Measurements from ENCODE around the gene ZNF214. TPM values are rescaled to one million over a fixed set of nuclear protein-coding genes. Genes with fewer than 3 reads are reported as not detected.
A peak's percentile ranks its signal among the peaks of the same experiment; 100 is the strongest.

ZNF214 gene
- 1.3 TPM for total RNA-seq

DNA sequence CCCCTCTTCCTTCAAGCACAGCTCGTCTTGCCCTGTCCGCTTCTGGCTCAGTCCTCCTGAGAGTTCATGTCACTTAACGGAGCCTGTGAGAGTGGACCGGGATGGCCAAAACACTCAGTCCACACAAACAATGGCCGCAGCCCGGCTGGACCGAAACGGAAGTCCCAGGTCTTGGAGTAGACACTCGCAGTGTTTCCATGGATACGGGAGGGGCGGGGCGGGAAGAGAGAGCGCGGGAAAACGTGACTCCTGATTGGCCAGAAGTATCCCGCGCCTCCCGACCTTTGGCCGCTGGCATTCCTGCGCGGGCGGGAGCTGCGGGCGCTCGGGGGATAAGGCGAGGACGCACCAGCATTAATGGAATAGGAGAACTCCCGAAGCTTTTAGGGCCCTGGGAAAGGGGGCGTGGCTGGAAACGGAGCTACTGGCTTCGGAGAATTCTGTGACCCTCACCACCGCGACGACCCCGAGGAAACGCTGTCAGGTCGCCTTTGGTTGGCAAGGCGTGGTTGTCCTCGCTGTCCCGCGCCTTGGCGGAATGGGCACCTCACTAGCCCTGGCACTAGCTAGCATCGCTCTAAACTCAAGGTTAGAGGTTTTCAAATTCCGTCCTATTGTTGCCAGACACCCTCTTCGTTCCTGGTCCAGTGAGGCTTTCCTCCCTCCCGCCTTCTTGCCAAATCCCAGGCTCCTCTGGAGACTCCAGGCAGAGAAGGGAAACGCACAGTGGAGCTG lies at the start of gene ZNF214, which contains the start of gene NLRP14:
ZNF214 (minus strand) TSS at position 164 of the 735 bp plus-strand sequence. CDS start 17,511 bp downstream, outside the sequence.
NLRP14 (plus strand) TSS at position 297 of the 735 bp plus-strand sequence. CDS start 18,108 bp downstream, outside the sequence.
- peak in 2 of 3 donors; percentile 37 to 64 for DNase-seq (ENCODE audit: low read depth in 2 of 3, low spot score in 2 of 3)

DNA sequence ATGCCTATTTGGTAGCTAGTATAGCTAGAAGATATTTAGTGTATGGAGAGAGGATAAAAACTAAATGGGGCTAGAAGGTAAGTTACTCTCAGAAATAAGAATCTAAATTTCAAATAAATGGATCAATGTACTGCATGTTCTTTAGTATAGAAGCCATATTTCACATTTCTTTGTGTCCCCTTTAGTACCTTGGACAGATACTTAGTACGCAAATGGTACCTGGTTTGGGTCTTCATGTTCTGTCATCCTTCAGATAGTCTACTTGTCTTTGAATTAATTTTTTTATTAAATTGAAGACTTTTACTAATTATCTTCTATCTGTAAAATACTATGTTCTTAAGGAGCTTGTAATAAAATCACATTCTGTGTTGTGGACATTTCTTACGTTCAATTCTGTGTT lies 42.4 kb upstream of the ZNF214 start:
- no peak for DNase-seq (ENCODE audit: low read depth in 2 of 3, low spot score in 2 of 3)

DNA sequence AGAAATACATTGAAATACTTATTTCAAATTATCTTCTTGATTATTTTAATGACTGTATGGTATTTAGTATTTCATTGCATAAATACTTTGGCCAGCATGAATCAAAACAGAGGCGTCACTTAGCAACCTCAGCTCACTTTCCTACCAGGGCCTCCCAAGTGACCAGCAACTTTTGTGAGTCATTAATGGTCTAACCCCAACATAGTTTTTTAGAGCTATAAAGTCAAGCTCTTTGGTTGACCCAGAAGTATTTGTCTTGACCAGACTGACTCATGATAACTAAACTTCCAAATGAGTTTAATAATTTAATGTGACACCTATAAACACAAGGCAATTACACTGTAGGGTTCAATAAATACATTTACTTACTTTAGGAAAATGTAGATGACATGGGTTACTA lies 40.7 kb upstream of the ZNF214 start:
- no peak for DNase-seq (ENCODE audit: low read depth in 2 of 3, low spot score in 2 of 3)

DNA sequence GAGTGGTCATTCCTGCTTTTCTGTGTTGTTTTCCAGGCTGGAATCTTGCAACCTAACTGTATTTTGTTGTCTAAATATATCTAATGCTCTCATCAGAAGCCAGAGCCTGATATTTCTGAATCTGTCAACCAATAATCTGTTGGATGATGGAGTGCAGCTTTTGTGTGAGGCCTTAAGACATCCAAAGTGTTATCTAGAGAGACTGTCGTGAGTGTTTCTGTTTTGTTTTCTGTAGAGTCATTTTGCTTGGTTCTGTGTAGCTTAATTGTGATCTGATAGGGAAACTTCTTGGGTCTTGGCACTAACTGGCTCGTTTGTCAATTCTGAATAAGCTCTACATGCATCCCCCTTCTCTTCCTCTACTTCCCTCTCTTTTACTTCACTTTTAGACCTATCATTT lies 37.5 kb upstream of the ZNF214 start:
- DNase-seq (ENCODE audit: low read depth in 2 of 3, low spot score in 2 of 3) = no peak

DNA sequence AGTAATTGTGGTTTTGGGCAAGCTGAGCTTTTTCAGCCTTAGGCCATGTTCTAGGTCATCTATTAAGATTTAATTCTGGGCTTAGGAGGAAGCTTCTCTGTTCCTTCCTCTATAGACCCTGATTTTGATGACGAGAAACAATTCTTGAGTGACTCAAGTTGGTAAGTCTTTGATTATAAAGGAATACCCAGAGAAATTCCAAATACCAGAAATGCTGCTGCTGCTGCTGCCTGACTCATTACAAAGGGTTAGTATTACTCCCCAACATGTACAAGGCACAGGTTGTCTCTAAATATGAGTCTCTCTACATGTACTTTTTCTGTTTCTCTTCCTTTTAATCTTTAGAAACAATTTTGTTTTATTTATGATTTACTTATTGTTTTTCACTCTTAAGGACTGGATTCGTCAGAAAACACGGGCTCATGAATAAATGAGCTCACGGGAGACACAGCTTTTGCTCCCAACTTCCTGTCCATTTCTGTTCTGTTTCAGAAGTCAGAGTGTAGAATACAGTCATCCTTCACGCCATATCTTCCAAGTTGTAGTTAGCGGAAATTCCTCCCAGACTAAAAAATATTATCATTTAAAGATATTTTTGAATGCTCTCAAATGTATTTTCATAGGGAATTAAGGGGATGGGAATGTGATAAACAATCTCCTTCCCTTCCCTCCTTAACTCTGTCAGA lies 36.8 kb upstream of the ZNF214 start:
- DNase-seq (ENCODE audit: low read depth in 2 of 3, low spot score in 2 of 3) = no peak

DNA sequence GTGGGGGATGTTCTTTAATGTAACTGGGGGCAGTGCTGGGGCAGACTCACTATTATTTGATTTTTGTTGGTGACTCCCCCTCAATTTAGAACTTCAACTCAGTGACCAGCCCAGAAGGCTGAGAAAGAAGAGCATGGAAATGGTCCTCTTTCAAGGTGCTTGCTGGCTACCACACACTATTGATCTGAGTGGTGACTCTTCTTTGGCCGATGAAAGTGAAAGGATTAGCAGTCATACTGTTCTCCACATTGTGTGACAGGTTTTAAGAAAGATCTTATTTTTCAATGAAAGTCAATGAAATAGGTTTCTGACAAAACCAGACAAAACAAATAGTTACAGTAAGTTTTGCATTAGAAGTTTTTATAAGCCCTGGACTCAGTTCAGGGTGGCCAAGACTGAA lies 30.0 kb upstream of the ZNF214 start:
- no peak for DNase-seq (ENCODE audit: low read depth in 2 of 3, low spot score in 2 of 3)

DNA sequence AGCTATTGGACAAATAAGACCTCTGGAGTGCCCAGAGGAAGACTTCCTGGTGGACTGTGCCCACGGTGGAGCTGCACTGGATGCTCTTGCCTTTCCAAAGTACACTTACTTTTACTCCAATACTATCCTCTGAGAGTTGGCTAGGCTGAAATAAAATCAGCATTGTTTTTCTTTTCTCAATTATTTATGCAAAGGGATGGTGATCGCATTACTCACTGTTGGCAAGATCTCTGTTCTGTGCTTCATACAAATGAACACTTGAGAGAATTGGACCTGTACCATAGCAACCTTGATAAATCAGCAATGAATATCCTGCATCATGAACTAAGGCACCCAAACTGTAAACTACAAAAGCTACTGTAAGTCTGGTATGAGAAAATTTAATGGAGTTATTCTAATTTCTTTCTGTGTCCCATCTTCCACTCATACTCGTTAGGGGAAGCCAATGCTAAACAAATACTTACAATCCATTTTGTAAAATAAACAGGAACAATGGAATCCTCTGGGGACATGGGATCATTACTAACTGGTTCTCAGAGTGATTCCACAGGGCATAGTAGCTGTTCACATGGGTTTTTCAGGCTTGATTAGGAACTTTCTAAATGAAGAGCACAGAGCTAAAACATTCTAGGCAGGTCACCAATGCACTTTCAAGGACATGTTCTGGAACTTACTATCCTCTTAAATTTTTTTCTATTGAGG lies 26.5 kb upstream of the ZNF214 start:
- no peak for DNase-seq (ENCODE audit: low read depth in 2 of 3, low spot score in 2 of 3)

DNA sequence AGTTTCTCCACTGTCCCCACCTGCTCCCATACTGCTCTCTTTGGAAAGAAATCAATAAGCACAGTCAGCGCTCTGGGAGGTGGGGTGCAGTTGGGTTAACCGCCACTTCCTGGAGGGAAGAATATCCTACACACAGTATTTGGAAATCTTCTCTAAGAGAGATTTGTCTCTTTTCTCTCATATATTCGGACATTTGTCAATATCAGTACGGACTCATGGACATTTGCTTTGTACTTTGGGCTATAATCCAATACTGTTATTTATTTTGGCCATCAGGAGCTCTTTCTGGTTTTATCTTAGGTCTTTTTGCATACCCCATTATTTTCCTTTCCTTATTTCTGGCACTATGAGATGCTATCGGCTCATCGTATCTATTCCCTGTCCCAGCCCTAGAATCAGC lies 13.9 kb upstream of the ZNF214 start:
- DNase-seq (ENCODE audit: low read depth in 2 of 3, low spot score in 2 of 3) = no peak

DNA sequence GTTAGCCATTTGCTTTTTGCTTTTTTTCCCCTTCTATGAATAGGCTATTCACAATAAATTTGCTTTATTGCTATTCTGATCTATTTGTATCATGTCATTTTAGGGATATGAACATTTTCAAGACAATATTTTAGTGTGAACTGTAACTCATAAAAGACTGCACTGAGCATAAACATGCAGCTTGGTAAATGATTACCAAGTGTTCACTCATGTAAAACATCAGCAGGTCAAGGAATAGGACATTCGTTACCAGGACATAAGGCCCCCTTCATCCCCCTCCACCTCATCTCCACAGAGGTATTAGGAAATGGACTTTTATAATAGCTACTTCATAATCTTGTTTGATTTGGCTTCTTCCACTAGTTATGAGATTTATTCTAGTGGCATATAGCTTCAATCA lies 12.5 kb upstream of the ZNF214 start:
- no peak for DNase-seq (ENCODE audit: low read depth in 2 of 3, low spot score in 2 of 3)

DNA sequence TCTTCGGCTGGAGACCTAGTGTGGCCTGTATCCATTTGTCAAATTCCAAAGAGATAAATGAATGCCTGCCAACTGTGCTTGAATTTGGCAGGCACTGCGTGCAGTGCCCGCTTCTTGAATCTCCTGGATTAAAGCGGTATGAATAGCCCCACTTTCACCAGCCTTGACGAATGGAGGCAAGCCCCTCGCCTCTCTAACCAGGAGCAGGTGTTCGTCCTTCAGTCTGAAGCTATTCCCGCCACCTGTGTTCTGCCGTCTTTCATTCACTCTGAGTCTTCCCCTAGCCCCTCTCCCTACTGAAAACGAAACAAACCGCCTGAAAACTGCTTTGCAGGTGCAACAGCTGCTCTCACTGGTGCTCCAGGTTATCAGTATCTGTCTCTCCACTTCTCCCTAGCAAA lies 11.3 kb upstream of the ZNF214 start:
- DNase-seq (ENCODE audit: low read depth in 2 of 3, low spot score in 2 of 3) = no peak

DNA sequence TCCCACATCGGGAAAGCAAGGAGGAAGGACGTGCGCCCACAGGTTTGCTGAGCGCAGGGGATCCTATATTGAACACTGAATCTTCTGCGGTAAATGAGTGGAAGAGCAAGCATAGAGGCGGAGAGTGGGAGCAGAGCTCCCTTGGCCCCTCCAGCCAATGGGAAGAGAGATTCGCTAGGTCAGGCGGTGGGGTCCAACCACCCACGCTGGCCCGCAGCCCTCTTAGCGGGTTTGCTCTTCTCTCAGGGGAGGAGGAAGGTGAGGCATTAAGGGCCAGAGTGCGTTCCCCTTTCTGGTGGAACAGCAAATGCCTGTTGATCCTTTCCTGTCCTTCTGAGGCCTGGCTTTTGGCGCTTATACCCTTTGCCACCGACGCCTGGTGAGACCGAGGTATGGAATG lies 10.7 kb upstream of the ZNF214 start:
- no peak for DNase-seq (ENCODE audit: low read depth in 2 of 3, low spot score in 2 of 3)

DNA sequence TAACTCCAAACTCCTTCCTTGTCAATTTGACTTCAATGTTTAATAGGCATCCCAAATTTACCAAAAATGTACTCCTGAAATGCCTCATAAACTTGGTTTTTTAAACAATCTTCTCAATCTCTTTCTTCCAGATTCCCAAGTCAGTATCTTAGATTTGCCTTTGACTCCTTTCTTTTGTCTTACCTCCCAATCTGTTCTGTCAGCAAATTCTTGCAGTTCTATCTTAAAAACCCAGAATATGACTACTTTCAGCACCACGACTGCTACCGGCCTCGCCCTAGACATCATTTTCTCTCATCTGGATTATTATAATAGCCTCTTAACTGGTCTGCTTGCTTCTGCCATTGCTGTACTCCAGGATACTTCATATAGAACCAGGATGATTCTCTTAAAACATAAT lies 8.0 kb upstream of the ZNF214 start:
- DNase-seq (ENCODE audit: low read depth in 2 of 3, low spot score in 2 of 3) = no peak

DNA sequence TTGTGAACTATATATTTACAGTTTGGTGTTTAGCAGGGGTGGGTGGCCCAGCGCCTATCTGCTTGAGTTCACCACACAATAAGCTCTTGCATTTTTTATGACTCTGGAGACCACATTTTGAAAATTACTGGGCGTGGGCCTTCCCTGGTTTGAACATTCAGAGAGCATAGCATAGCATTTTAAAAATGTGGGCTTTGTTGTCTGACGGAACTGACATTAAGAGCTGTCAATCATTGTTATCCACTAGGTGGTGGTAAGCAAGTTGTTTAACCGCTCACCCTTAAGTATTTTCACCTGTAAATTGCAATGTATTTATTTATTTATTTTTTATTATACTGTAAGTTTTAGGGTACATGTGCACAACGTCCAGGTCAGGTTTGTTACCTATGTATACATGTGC lies 1.2 kb upstream of the ZNF214 start:
- DNase-seq (ENCODE audit: low read depth in 2 of 3, low spot score in 2 of 3) = no peak

DNA sequence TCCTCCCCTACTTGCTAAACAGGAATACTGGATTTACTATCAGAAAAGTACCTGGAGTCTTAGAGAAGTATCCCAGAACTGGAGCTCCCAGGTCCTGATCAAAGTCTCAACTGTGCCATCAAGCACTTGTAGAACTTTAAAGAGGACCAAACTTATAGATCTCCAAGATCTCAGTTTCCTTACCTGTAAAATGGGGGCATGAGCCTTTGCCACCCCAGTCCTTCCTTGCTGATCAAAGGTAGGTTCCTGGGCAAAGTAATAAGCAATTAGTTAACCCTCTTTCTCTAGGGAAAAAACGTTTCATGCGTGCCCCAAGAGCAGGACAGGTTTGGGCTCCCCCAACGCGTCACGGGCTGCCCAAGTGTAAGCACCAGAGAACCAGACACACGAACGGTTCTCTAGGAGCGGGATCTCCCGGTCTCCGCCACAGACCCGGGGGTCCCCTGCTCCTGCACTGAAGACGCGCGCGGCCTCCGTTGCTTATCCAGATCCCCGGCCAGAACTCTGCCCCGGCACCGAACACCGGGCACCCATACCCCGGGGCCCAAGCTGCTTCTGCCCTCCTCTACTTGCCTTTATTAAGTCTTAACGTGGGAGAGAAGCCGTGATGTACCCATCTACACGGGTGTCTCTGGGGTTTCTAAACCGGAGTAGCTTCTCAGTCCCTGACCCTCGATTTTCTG lies 505 bp downstream of the ZNF214 start:
- DNase-seq (ENCODE audit: low read depth in 2 of 3, low spot score in 2 of 3) = peak in 2 of 3 donors; percentile 1 to 13

DNA sequence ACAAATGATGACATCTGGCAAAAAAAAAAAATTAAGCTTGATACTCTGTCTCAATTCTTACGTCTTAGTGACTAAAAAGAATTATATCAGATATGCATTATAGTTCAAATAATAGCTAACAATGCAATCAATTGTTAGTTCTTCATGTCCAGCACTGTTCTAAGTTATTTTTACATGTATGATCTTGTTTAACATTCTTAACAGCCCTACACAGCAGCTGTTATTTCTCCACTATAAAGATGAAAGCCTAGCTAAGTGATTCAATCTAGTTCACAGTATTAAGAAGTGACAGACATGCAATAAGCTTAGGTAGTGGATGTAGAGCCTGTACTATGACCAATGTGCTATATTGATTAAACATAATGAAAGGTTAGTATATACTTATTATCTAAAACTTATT lies 4.1 kb downstream of the ZNF214 start:
- no peak for DNase-seq (ENCODE audit: low read depth in 2 of 3, low spot score in 2 of 3)

DNA sequence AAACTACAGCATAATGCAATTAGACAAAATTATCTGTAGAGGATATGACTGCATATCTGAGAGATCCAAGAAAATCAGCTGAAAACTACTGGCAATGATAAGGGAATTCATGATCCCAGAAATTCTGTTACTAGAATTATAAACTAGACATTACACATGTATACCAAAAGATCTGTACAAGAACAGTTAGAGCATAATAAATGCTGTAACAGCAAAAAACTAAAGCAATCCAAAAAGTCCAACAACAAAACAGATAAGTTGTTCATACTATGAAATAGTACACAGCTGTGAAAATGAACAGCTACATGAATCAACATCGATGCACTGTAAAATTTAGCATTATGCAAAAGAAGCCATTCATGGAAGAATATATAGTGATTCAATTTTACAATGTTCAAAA lies 6.0 kb downstream of the ZNF214 start:
- no peak for DNase-seq (ENCODE audit: low read depth in 2 of 3, low spot score in 2 of 3)

DNA sequence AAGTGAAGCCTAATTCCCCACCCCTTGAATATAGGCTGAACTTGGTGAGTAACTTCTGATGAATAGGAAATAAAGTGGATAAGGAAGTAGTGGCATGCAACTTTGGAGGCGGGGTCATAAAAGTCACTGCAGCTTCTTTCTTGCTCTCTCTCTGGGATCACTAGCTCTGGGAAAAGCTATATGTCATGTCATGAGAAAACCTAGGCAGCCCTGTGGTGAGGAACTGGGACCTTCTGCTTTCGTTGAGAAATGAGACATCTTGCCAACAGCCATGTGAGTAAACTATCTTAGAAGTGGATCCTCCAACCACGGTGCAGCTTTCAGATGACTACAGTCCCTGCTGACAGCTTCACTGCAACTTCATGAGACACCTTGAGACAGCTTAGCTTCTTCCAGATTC lies 15.7 kb downstream of the ZNF214 start:
- DNase-seq (ENCODE audit: low read depth in 2 of 3, low spot score in 2 of 3) = no peak

DNA sequence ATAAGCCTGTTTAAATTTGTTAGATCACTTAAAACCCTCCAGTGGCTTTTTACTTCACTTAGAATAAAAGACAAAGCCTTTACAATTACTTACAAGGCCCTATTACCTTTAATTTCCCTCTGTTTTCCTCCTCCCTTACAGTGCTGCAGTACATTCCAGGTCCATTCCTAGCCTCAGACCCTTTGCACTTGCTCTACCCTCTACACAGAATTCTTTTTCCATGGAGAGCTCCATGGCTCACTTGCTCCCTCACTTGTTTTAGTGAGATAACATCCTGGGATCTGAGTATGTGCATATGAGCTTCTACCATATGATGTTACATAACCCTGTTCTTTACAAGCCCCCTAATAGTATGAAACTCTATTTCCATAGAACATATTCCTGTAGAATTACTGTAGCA lies 24.4 kb downstream of the ZNF214 start:
- no peak for DNase-seq (ENCODE audit: low read depth in 2 of 3, low spot score in 2 of 3)

DNA sequence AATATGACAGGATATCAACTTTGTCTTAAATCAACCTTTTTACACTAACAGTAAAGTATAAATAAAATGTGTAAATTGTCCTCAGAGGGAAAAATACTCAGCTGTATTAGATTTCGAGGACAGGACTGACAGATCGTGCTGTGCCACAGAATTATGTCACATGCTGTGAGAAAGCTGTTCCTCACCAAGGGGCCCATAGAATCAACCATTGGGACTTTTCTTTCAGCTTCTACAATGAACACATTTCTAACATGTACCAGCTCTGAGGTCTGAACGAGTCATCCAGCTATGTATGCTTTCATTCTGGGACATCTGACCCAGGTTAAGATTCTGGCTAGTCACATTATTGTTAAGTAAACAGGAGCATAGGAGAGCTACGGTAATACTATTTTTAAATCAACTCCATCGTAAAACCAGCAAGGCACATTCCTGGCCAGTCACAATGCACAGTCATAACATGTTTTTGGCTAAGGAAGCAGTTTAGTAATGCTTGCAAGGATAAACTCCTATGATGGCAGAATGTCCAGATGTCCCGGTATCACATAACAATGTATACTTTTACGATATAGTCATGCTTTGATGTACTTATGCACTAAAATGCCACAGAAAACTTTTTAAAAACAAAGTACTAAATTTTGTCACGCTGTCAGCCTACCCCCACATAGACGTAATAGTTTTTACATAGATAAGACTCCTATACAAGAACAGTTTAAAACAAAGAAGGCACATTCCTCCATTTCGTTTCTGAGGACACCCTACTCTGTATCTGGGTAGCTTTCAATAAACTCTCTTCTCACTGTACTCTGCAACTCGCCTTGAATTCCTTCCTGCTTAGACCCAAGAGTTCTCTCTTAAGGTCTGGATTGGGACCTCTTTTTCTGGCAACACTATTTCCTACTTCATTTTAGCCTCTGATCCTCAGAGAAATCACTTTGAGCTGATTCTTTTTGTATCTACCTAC lies 27.4 kb downstream of the ZNF214 start:
- DNase-seq (ENCODE audit: low read depth in 2 of 3, low spot score in 2 of 3) = no peak

DNA sequence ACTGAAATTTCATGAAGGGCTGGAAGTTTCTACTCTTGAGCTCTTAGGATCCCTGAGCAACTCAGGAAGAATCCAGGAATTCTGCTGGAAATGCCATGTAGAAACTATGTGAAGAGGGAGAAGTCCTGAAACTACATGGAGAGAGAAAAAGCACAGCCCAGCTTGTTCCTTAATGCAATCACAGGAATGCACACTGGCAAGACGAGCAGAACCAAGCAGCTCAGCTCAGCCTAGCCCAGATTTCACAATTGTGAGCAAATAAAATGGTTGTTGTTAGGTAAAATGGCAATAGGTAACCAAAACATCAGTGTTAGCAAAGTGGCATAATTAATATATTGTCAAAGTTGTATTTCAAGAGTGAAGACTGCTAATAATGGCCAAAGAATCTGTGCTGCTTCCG lies 28.1 kb downstream of the ZNF214 start:
- DNase-seq (ENCODE audit: low read depth in 2 of 3, low spot score in 2 of 3) = no peak

All from hematopoietic multipotent progenitor cell (in vitro differentiated cells).